Endothelial cell of umbilical vein (primary cell): ENCODE measurements around the gene YTHDF1.

ENCODE experiments used
- JUN ChIP-seq: IDR thresholded peaks from 2 replicates; pipeline ENCODE4 v1.6.1; 2011; ENCODE audit warnings: borderline replicate concordance, low read depth; ENCODE audit not compliant: insufficient read length, insufficient read depth
- POLR2A ChIP-seq: IDR thresholded peaks from 2 replicates; pipeline ENCODE4 v1.6.1; 2012; ENCODE audit warnings: low read depth, mild to moderate bottlenecking, control low read depth, low read length
- POLR2AphosphoS5 ChIP-seq: IDR thresholded peaks from 2 replicates; pipeline ENCODE4 v1.6.1; 2012; ENCODE audit warnings: low read depth, mild to moderate bottlenecking, control low read depth, low read length, moderate library complexity; ENCODE audit not compliant: insufficient read depth
- TF ChIP-seq, protein P1 (sequence below), 2 donors: IDR thresholded peaks; 1 replicate in 1 of 2; 2 replicates in 1 of 2; pipeline ENCODE4 v1.5.1; 2011; ENCODE audit warnings: low read length in 2 of 2, mild to moderate bottlenecking in 2 of 2, moderate library complexity in 2 of 2, control low read depth in 1 of 2, inconsistent platforms in 1 of 2, low read depth in 1 of 2; ENCODE audit not compliant: insufficient read depth in 1 of 2; ENCODE audit errors: extremely low read depth in 1 of 2

DNA sequence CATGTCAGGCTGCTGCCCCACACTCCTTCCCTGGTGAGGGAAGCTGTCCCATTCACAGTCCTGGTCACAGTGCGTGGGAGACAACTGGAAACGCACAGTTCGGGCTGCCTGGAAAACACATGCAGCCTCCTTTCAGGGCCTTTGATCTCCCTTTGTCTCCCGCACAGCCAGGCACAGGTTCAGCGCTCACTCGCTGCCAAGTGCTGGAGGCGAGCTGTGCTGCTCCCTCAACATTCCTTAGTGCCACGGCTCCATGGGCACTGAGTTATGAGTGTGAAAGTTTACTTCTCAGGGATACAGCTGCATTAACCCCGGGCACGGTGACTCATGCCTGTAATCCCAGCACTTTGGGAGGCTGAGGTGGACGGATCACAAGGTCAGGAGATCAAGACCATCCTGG, 9.1 kb downstream of the YTHDF1 start:
- TF ChIP-seq POLR2AphosphoS5 = no peak
- TF ChIP-seq JUN = no peak
- TF ChIP-seq POLR2A = no peak
- TF ChIP-seq, protein P1, sequence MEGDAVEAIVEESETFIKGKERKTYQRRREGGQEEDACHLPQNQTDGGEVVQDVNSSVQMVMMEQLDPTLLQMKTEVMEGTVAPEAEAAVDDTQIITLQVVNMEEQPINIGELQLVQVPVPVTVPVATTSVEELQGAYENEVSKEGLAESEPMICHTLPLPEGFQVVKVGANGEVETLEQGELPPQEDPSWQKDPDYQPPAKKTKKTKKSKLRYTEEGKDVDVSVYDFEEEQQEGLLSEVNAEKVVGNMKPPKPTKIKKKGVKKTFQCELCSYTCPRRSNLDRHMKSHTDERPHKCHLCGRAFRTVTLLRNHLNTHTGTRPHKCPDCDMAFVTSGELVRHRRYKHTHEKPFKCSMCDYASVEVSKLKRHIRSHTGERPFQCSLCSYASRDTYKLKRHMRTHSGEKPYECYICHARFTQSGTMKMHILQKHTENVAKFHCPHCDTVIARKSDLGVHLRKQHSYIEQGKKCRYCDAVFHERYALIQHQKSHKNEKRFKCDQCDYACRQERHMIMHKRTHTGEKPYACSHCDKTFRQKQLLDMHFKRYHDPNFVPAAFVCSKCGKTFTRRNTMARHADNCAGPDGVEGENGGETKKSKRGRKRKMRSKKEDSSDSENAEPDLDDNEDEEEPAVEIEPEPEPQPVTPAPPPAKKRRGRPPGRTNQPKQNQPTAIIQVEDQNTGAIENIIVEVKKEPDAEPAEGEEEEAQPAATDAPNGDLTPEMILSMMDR (IDR thresholded peaks at IDR 0.05; ENCODE audit: extremely low read depth in 1 of 2, insufficient read depth in 1 of 2, low read depth in 1 of 2, low read length in 2 of 2) = no peak
